NCI-H1105 (cell line): ENCODE results near the gene CHST15.

ENCODE experiments used
- DNase-seq: peaks from one replicate; lab custom pipeline; 2025; lab: John Stamatoyannopoulos, UW

Gene CHST15

GRCh38 chr10:124082555-124082954 lies 10.8 kb downstream of the CHST15 start:
- no peak for DNase-seq

GRCh38 chr10:124081547-124082140 lies 11.8 kb downstream of the CHST15 start:
- no peak for DNase-seq

GRCh38 chr10:124079864-124080263 lies 13.5 kb downstream of the CHST15 start:
- DNase-seq: no peak

- DNase-seq: no peak
Observed at GRCh38 chr10:124078714-124079113, 14.7 kb downstream of the CHST15 start.

GRCh38 chr10:124078028-124078427 lies 15.4 kb downstream of the CHST15 start:
- no peak for DNase-seq

- no peak for DNase-seq
Observed at GRCh38 chr10:124077208-124077993, 16.0 kb downstream of the CHST15 start.

GRCh38 chr10:124076148-124076733 lies 17.2 kb downstream of the CHST15 start:
- no peak for DNase-seq

GRCh38 chr10:124075231-124075955 lies 18.0 kb downstream of the CHST15 start:
- DNase-seq: no peak

- DNase-seq: no peak
Observed at GRCh38 chr10:124074501-124075109, 18.8 kb downstream of the CHST15 start.

GRCh38 chr10:124073978-124074377 lies 19.4 kb downstream of the CHST15 start:
- no peak for DNase-seq

GRCh38 chr10:124072541-124072940 lies 20.9 kb downstream of the CHST15 start:
- DNase-seq: no peak

- no peak for DNase-seq
Observed at GRCh38 chr10:124072106-124072505, 21.3 kb downstream of the CHST15 start.

- no peak for DNase-seq
Observed at GRCh38 chr10:124071141-124071540, 22.3 kb downstream of the CHST15 start.

GRCh38 chr10:124070666-124071065 lies 22.7 kb downstream of the CHST15 start:
- DNase-seq: no peak

GRCh38 chr10:124069341-124070264 lies 23.8 kb downstream of the CHST15 start:
- no peak for DNase-seq

- no peak for DNase-seq
Observed at GRCh38 chr10:124068929-124069328, 24.5 kb downstream of the CHST15 start.

- DNase-seq: no peak
Observed at GRCh38 chr10:124067825-124068400, 25.5 kb downstream of the CHST15 start.

GRCh38 chr10:124066781-124067714 lies 26.4 kb downstream of the CHST15 start:
- no peak for DNase-seq

GRCh38 chr10:124066126-124066700 lies 27.2 kb downstream of the CHST15 start:
- DNase-seq: no peak
